Measurements from ENCODE around the gene MTFMT.

The MTFMT gene

DNA sequence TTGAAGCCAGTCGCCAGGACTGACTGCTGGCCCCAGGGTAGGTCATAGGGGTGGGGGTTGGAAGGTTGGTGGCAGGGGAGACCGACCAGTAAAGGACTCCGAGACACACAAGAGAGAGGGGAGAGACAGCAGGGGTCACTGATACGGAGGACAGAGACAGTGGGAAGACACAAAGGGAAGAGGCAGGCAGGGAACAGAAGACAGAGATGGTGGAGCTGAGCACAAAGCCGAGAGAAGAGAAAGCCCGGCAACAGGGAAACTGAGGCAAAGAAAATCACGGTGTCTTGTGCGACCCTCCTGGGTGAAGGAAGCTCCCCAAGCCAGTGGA, 37.8 kb upstream of the MTFMT start:
- TF ChIP-seq, protein P1, sequence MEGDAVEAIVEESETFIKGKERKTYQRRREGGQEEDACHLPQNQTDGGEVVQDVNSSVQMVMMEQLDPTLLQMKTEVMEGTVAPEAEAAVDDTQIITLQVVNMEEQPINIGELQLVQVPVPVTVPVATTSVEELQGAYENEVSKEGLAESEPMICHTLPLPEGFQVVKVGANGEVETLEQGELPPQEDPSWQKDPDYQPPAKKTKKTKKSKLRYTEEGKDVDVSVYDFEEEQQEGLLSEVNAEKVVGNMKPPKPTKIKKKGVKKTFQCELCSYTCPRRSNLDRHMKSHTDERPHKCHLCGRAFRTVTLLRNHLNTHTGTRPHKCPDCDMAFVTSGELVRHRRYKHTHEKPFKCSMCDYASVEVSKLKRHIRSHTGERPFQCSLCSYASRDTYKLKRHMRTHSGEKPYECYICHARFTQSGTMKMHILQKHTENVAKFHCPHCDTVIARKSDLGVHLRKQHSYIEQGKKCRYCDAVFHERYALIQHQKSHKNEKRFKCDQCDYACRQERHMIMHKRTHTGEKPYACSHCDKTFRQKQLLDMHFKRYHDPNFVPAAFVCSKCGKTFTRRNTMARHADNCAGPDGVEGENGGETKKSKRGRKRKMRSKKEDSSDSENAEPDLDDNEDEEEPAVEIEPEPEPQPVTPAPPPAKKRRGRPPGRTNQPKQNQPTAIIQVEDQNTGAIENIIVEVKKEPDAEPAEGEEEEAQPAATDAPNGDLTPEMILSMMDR (IDR thresholded peaks at IDR 0.05; ENCODE audit: low read depth, low read length): no peak
- in situ Hi-C loops (cut with HindIII; ENCODE audit: low sequenced_read_pairs): no loop called here
- no peak overlapping the region for H3K4me3 ChIP-seq (ENCODE audit: low read depth, low read length)
- DNase-seq (ENCODE audit: low read depth, low spot score): no peak

DNA sequence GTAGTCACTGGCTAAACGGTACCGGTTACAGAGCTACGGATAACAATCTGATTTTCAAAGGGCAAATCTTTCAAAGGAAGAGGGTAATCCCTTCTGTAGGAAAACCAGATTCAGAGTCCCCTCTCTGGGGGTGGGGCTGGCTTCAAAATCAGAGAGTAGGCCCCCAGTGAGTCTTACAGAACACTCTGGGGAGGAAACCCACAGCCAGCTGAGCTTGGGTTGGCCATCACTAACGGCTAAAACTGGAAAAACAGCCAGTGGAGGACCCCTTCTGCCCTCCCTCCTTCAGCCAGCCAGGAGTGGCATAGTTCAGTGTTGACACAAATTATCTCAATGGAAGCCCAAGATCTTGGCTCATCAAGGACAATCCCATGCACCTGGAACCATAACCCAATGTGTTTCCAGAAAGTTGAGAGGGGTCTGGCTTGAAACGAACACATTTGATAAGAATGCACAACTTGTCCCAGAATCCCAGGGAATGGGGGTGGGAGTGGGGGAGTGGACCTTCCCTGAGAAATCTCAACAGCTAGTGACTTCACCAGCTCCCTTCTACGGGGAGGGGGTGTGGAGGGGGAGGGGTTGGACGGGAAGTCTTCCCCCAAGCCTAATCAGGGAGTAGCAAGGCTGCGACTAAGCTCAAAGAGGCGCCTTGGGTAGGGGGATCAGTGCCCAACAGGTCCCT, 37.3 kb upstream of the MTFMT start:
- TF ChIP-seq, protein P1 (IDR thresholded peaks at IDR 0.05; ENCODE audit: low read depth, low read length): no peak
- DNase-seq (ENCODE audit: low read depth, low spot score): no peak
- in situ Hi-C loops (cut with HindIII; ENCODE audit: low sequenced_read_pairs): no loop called here
- no peak overlapping the region for H3K4me3 ChIP-seq (ENCODE audit: low read depth, low read length)

DNA sequence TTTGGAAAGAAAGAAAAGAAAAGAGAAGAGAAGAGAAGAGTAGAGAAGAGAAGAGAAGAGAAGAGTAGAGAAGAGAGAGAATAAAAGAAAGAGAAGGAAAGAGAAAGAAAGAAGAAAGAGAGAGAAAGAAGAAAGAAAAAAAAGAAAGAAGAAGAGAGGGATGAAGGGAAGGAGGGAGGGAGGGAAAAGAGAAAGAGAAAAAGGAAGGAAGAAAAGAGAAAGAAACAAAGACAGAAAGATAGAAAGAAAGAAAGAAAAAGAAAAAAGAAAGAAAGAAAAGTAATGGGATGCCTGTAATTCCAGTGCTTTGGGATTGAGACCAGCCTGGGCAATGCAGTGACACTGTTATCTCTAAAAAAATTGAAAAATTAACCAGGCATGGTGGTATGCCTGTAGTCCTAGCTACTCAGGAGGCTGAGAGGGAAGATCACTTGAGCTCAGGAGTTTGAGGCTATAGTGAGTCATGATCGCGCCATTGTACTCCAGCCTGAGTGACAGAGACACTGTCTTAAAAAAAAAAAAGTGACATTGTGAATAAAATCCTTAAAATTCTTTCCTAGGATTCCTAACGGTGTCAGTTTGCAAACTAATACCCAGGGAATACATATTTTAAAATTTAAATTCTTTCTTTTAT, 36.7 kb upstream of the MTFMT start:
- H3K4me3 ChIP-seq (ENCODE audit: low read depth, low read length): no peak overlapping the region
- in situ Hi-C loops (cut with HindIII; ENCODE audit: low sequenced_read_pairs): no loop called here
- DNase-seq (ENCODE audit: low read depth, low spot score): no peak
- TF ChIP-seq, protein P1 (IDR thresholded peaks at IDR 0.05; ENCODE audit: low read depth, low read length): no peak

DNA sequence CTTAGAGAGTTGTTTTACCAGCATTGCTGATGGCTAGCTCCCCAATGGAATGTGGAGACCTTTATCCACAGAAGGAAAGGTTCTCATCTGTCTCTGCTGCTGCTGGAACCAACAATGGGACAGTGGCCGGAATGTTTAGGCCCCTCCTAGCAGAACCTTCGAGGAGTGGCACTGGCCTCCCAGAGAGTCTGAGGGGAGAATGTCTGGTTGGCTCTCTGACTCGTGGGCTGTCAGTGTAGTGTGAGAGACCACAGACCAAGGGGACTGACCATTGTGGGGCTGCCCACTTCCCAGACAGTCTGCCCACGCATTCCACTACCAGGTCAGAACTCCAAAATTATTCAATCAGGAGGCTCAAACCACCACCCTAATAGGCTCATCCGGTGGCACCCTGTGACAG, 33.3 kb upstream of the MTFMT start:
- no peak overlapping the region for H3K4me3 ChIP-seq (ENCODE audit: low read depth, low read length)
- in situ Hi-C loops (cut with HindIII; ENCODE audit: low sequenced_read_pairs): no loop called here
- no peak for DNase-seq (ENCODE audit: low read depth, low spot score)
- TF ChIP-seq, protein P1 (IDR thresholded peaks at IDR 0.05; ENCODE audit: low read depth, low read length): no peak

DNA sequence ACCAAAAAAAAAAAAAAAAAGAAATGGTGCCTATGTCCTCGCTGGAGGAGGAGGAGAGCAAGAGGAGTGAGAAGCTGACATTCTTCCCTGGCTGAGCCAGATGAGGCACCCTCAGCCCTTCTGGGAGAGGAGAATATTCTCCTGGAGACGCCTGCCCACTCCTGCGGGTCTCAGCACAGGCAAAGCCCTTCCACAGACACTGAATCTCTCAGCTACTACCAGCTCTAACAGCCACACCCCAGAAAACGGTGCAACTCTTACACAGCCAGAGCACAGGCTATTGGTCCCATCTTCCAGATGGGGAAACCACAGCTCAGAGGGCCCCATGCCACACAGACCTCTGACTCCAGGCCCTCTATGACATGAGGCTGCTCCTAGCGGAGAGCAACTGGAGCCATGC, 32.6 kb upstream of the MTFMT start:
- in situ Hi-C loops (cut with HindIII; ENCODE audit: low sequenced_read_pairs): no loop called here
- H3K4me3 ChIP-seq (ENCODE audit: low read depth, low read length): no peak overlapping the region
- TF ChIP-seq, protein P1 (IDR thresholded peaks at IDR 0.05; ENCODE audit: low read depth, low read length): no peak
- DNase-seq (ENCODE audit: low read depth, low spot score): no peak

DNA sequence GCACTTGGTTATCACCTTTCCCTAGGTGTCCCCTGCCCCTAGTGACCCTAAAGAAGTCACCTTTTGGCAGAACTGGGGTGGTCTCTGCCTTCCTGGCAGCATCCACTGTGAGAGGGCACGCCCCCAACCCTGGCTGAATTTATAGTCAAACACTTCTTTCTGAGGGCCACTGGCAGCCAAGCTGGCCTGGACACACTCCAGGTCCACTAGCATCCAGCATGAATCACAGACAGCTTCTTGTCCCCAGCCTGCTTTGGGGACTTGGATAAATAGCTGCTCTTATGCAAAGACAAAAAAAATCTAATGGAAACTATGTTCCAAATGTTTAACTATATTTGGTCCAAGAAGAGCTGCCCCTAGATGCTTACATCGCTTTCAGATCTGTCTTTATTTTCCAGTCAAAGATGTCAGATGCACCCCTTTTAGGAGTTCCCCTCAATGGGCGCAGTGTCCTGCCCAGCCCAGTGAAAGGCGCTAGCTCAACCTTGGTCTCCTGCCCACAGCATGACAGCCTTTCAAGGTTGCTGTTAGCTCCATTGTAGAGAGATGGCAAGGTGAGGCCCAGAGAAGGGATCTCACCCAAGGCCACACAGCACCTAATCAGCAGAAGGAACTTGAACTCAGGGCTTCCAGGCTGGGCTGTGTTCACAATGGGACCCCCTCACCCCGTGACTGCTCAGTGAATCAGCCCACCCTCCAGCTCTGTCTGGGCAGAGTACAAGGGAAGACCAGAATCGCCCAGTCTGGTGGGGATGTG, 31.4 kb upstream of the MTFMT start:
- H3K4me3 ChIP-seq (ENCODE audit: low read depth, low read length): no peak overlapping the region
- in situ Hi-C loops (cut with HindIII; ENCODE audit: low sequenced_read_pairs): no loop called here
- no peak for DNase-seq (ENCODE audit: low read depth, low spot score)
- TF ChIP-seq, protein P1 (IDR thresholded peaks at IDR 0.05; ENCODE audit: low read depth, low read length): no peak
